HepG2 (cell line): ENCODE measurements around the gene FAM83E. TPM values are rescaled to one million over a fixed set of nuclear protein-coding genes. Genes with fewer than 3 reads are reported as not detected.

Experiments used
- CENPX ChIP-seq: sonication (generic); formaldehyde crosslinking; IDR thresholded peaks from 2 replicates; pipeline ENCODE4 v1.9.0; 2021; ENCODE audit warnings: mild to moderate bottlenecking, missing genetic modification reagents, moderate library complexity
- HIVEP1 ChIP-seq: sonication (generic); formaldehyde crosslinking; IDR thresholded peaks from 2 replicates; pipeline ENCODE4 v1.4.0; 2020; ENCODE audit warnings: mild to moderate bottlenecking, missing genetic modification reagents
- IKZF4 ChIP-seq: sonication (generic); formaldehyde crosslinking; IDR thresholded peaks from 2 replicates; pipeline ENCODE4 v1.5.1; 2020; ENCODE audit warnings: borderline replicate concordance, mild to moderate bottlenecking, low read depth, missing genetic modification reagents; ENCODE audit errors: not compliant biosample characterization
- MBNL3 ChIP-seq: fragments of 250-450 bp; sonication (Bioruptor Pico); conservative IDR thresholded peaks from 2 replicates; pipeline ENCODE4 v1.8.0; 2022; ENCODE audit warnings: mild to moderate bottlenecking, inconsistent platforms
- MIER2 ChIP-seq: IDR thresholded peaks from 2 replicates; pipeline ENCODE4 v1.6.1; 2016; ENCODE audit warnings: missing biosample characterization, missing genetic modification reagents
- MXD4 ChIP-seq: IDR thresholded peaks from 2 replicates; pipeline ENCODE4 v1.6.1; 2016; ENCODE audit warnings: mild to moderate bottlenecking, missing biosample characterization, missing genetic modification reagents
- NCOA2 ChIP-seq: sonication (generic); formaldehyde crosslinking; IDR thresholded peaks from 2 replicates; pipeline ENCODE4 v1.8.0; 2022; ENCODE audit warnings: inconsistent platforms
- RFX5 ChIP-seq: IDR thresholded peaks from 2 replicates; pipeline ENCODE4 v1.6.1; 2011; ENCODE audit warnings: low read depth, low read length, improper control_type of control experiment
- SMARCE1 ChIP-seq: fragments of 450-650 bp; IDR thresholded peaks from 2 replicates; pipeline ENCODE4 v1.6.1; 2017; ENCODE audit warnings: borderline replicate concordance
- SNAI1 ChIP-seq: sonication (generic); formaldehyde crosslinking; IDR thresholded peaks from 2 replicates; pipeline ENCODE4 v1.5.0; 2020; ENCODE audit warnings: mild to moderate bottlenecking, missing genetic modification reagents, borderline replicate concordance
- SPEN ChIP-seq: sonication (generic); formaldehyde crosslinking; IDR thresholded peaks from 2 replicates; pipeline ENCODE4 v1.5.1; 2020; ENCODE audit warnings: low read depth, mild to moderate bottlenecking, missing genetic modification reagents
- STAT5B ChIP-seq: sonication (generic); formaldehyde crosslinking; IDR thresholded peaks from 2 replicates; pipeline ENCODE4 v1.4.0; 2020; ENCODE audit warnings: missing genetic modification reagents
- THAP8 ChIP-seq: sonication (generic); formaldehyde crosslinking; IDR thresholded peaks from 2 replicates; pipeline ENCODE4 v1.5.1; 2020; ENCODE audit warnings: missing genetic modification reagents, mild to moderate bottlenecking, borderline replicate concordance
- THYN1 ChIP-seq: sonication (generic); formaldehyde crosslinking; IDR thresholded peaks from 2 replicates; pipeline ENCODE4 v1.8.1; 2023; ENCODE audit warnings: low read depth, mild to moderate bottlenecking, moderate library complexity, missing genetic modification reagents, borderline replicate concordance
- TOE1 ChIP-seq: sonication (generic); formaldehyde crosslinking; IDR thresholded peaks from 2 replicates; pipeline ENCODE4 v1.4.0; 2020; ENCODE audit warnings: mild to moderate bottlenecking, missing genetic modification reagents
- XBP1 ChIP-seq: sonication (generic); formaldehyde crosslinking; IDR thresholded peaks from 2 replicates; pipeline ENCODE4 v1.5.0; 2020; ENCODE audit warnings: missing genetic modification reagents
- ZNF33B ChIP-seq: sonication (generic); formaldehyde crosslinking; IDR thresholded peaks from 2 replicates; pipeline ENCODE4 v1.5.1; 2020; ENCODE audit warnings: mild to moderate bottlenecking, missing genetic modification reagents
- ZNF780A ChIP-seq: sonication (generic); formaldehyde crosslinking; IDR thresholded peaks from 2 replicates; pipeline ENCODE4 v1.8.0; 2022; ENCODE audit warnings: mild to moderate bottlenecking, missing genetic modification reagents, moderate library complexity
- polyA plus RNA-seq, 8 experiments: library from polyadenylated mRNA; depleted of rRNA in 3 of 8; stranded (reverse) in 7 of 8; unstranded in 1 of 8; fragments of >200 nt; fragmentation: Illumina TruSeq in 4 of 8; extraction: Trizol in 4 of 8; gene quantifications; 2 replicates each; pipeline versions ENCODE4 v1.2.1 to v1.2.3, GENCODE V29; 2011 to 2016; ENCODE audit warnings: low read depth in 4 of 8, missing spikeins in 1 of 8, mixed read lengths in 1 of 8; ENCODE audit not compliant: insufficient read depth in 1 of 8
- total RNA-seq, 5 experiments: library from RNA; depleted of rRNA; stranded (reverse); fragments of >200 nt; fragmentation: Illumina TruSeq; extraction: Trizol; gene quantifications; 2 replicates each; pipeline ENCODE4 v1.2.3, GENCODE V29; 2016; ENCODE audit warnings: low read depth in 1 of 5
- TF ChIP-seq, protein P1 (sequence below): sonication (generic); formaldehyde crosslinking; IDR thresholded peaks from 2 replicates; pipeline ENCODE4 v1.5.1; 2020; ENCODE audit warnings: missing genetic modification reagents, mild to moderate bottlenecking, borderline replicate concordance
- TF ChIP-seq, protein P2 (sequence below): sonication (generic); formaldehyde crosslinking; IDR thresholded peaks from 2 replicates; pipeline ENCODE4 v1.4.0; 2020; ENCODE audit warnings: missing genetic modification reagents, mild to moderate bottlenecking, borderline replicate concordance
- TF ChIP-seq, protein P3 (sequence below): sonication (generic); formaldehyde crosslinking; IDR thresholded peaks from 2 replicates; pipeline ENCODE4 v1.9.0; 2021; ENCODE audit warnings: missing genetic modification reagents, mild to moderate bottlenecking, borderline replicate concordance
- TF ChIP-seq, protein P4 (sequence below): IDR thresholded peaks from 2 replicates; pipeline ENCODE4 v1.6.1; 2016; ENCODE audit warnings: missing biosample characterization, missing genetic modification reagents, low read depth

Gene FAM83E
- total and polyA plus RNA-seq, 2 of the 13 experiments (the other 11 are each of a cell fraction or from before 2014, with no cell fraction given), result 0.18 to 0.60 TPM

GRCh38 chr19:48618916-48619691, 4.2 kb upstream of the FAM83E start, which contains the start of the genes RPL18 and SPHK2 (continued):
- TF ChIP-seq, protein P1, sequence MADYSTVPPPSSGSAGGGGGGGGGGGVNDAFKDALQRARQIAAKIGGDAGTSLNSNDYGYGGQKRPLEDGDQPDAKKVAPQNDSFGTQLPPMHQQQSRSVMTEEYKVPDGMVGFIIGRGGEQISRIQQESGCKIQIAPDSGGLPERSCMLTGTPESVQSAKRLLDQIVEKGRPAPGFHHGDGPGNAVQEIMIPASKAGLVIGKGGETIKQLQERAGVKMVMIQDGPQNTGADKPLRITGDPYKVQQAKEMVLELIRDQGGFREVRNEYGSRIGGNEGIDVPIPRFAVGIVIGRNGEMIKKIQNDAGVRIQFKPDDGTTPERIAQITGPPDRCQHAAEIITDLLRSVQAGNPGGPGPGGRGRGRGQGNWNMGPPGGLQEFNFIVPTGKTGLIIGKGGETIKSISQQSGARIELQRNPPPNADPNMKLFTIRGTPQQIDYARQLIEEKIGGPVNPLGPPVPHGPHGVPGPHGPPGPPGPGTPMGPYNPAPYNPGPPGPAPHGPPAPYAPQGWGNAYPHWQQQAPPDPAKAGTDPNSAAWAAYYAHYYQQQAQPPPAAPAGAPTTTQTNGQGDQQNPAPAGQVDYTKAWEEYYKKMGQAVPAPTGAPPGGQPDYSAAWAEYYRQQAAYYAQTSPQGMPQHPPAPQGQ (CRISPR knock-in tag), result peak; percentile 75; the same call in 1 of the 2 replicates
- TF ChIP-seq STAT5B (CRISPR knock-in tag), result no peak; the same call in 1 of the 2 replicates
- TF ChIP-seq TOE1, result no peak
- no peak for TF ChIP-seq CENPX (CRISPR knock-in tag)
- TF ChIP-seq, protein P2, sequence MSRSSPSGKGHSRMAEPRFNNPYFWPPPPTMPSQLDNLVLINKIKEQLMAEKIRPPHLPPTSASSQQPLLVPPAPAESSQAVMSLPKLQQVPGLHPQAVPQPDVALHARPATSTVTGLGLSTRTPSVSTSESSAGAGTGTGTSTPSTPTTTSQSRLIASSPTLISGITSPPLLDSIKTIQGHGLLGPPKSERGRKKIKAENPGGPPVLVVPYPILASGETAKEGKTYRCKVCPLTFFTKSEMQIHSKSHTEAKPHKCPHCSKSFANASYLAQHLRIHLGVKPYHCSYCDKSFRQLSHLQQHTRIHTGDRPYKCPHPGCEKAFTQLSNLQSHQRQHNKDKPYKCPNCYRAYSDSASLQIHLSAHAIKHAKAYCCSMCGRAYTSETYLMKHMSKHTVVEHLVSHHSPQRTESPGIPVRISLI, result peak; percentile 16; the same call in 1 of the 2 replicates
- peak; percentile 100 for TF ChIP-seq SPEN (CRISPR knock-in tag)
- TF ChIP-seq MIER2 (CRISPR knock-in tag), result peak; percentile 68; the same call in 1 of the 2 replicates
- no peak; the same call in 1 of the 2 replicates for TF ChIP-seq HIVEP1 (CRISPR knock-in tag)
- no peak; the same call in none of the 2 replicates for TF ChIP-seq ZNF33B (CRISPR knock-in tag)
- TF ChIP-seq MBNL3 (CRISPR knock-in tag), result no peak
- TF ChIP-seq, protein P3, sequence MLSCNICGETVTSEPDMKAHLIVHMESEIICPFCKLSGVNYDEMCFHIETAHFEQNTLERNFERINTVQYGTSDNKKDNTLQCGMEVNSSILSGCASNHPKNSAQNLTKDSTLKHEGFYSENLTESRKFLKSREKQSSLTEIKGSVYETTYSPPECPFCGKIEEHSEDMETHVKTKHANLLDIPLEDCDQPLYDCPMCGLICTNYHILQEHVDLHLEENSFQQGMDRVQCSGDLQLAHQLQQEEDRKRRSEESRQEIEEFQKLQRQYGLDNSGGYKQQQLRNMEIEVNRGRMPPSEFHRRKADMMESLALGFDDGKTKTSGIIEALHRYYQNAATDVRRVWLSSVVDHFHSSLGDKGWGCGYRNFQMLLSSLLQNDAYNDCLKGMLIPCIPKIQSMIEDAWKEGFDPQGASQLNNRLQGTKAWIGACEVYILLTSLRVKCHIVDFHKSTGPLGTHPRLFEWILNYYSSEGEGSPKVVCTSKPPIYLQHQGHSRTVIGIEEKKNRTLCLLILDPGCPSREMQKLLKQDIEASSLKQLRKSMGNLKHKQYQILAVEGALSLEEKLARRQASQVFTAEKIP (CRISPR knock-in tag), result no peak
- no peak; the same call in 1 of the 2 replicates for TF ChIP-seq THAP8 (CRISPR knock-in tag)
- TF ChIP-seq MXD4 (CRISPR knock-in tag), result peak; percentile 88
- TF ChIP-seq RFX5, result peak; percentile 75; the same call in 1 of the 2 replicates
- peak; percentile 63 for TF ChIP-seq NCOA2 (CRISPR knock-in tag)
- TF ChIP-seq SNAI1 (CRISPR knock-in tag), result peak; percentile 22; the same call in 1 of the 2 replicates
- peak; percentile 91 for TF ChIP-seq IKZF4
- TF ChIP-seq, protein P4, sequence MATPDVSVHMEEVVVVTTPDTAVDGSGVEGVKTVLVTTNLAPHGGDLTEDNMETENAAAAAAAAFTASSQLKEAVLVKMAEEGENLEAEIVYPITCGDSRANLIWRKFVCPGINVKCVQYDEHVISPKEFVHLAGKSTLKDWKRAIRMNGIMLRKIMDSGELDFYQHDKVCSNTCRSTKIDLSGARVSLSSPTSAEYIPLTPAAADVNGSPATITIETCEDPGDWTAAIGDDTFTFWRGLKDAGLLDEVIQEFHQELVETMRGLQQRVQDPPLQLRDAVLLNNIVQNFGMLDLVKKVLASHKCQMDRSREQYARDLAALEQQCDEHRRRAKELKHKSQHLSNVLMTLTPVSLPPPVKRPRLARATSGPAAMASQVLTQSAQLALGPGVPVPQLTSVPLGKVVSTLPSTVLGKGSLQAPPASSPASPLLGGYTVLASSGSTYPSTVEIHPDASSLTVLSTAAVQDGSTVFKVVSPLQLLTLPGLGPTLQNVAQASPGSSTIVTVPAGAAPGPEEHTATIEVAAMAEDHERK (CRISPR knock-in tag), result peak; percentile 100
- TF ChIP-seq THYN1 (CRISPR knock-in tag), result no peak
- TF ChIP-seq XBP1 (CRISPR knock-in tag), result no peak
- TF ChIP-seq ZNF780A (CRISPR knock-in tag), result peak; percentile 90; the same call in 1 of the 2 replicates
- no peak for TF ChIP-seq SMARCE1
